Calu3 (cell line): ENCODE results near the gene FBXO34. TPM values are rescaled to one million over a fixed set of nuclear protein-coding genes. Genes with fewer than 3 reads are reported as not detected.
"Not testable (repeated sequence)": the region's sequence is repeated elsewhere in the genome, so short reads cannot be mapped to it uniquely, and the experiment has no call there.

ENCODE experiments used
- BruUV-seq: library from RNA; stranded (reverse); fragments of 400-500 nt; replicated peaks from 2 replicates; lab custom pipeline; 2021; lab: Mats Ljungman, UMichigan
- CTCF ChIA-PET: fragments of 300-600 bp; sonication (Branson Sonifier 250); formaldehyde crosslinking; loops from one replicate; lab custom pipeline; 2022; ENCODE audit warnings: antibody characterized with exemption; lab: Charles Lee
- DNase-seq: peaks from one replicate; pipeline ENCODE4 v3.0.0; 2022
- H3K27ac Mint-ChIP-seq: one replicate; pipeline ENCODE4 v1.8.0; 2022; ENCODE audit warnings: mixed read lengths; ENCODE audit not compliant: unreplicated experiment
- H3K27me3 Mint-ChIP-seq: one replicate; pipeline ENCODE4 v1.8.0; 2022; ENCODE audit warnings: mixed read lengths; ENCODE audit not compliant: unreplicated experiment
- H3K36me3 Mint-ChIP-seq: one replicate; pipeline ENCODE4 v1.8.0; 2022; ENCODE audit warnings: mild to moderate bottlenecking, moderate library complexity, mixed read lengths; ENCODE audit not compliant: insufficient read depth, unreplicated experiment
- H3K4me1 Mint-ChIP-seq: one replicate; pipeline ENCODE4 v1.8.0; 2022; ENCODE audit warnings: mild to moderate bottlenecking, low read depth, mixed read lengths; ENCODE audit not compliant: unreplicated experiment
- H3K4me3 Mint-ChIP-seq: one replicate; pipeline ENCODE4 v1.8.0; 2022; ENCODE audit warnings: mild to moderate bottlenecking, low read depth, moderate library complexity, mixed read lengths; ENCODE audit not compliant: unreplicated experiment
- H3K9me3 Mint-ChIP-seq: one replicate; pipeline ENCODE4 v1.8.0; 2022; ENCODE audit warnings: low read depth, mixed read lengths; ENCODE audit not compliant: unreplicated experiment
- intact Hi-C: fragments of 100-400 bp; cut with micrococcal nuclease; formaldehyde crosslinking; loops from one replicate; pipeline ENCODE4 v1.10.0; 2022; ENCODE audit not compliant: unreplicated experiment
- total RNA-seq: library from RNA; stranded (reverse); gene quantifications from 2 replicates; pipeline ENCODE4 v1.2.3, GENCODE V29; 2022
- TF ChIP-seq, protein P1 (sequence below): fragments of 200-600 bp; IDR thresholded peaks from one replicate; pipeline ENCODE4 v1.8.0; 2022; ENCODE audit warnings: antibody characterized with exemption; ENCODE audit not compliant: unreplicated experiment

The FBXO34 gene
- total RNA-seq, 1 experiment from 2014 or later, result 30.0 TPM

- no peaks in the 10 kb centered on the region for H3K9me3 Mint-ChIP-seq
- H3K27ac Mint-ChIP-seq, result no peak overlapping the region
- DNase-seq, result no peak
- BruUV-seq, result no TSS peak
- no peaks in the 10 kb centered on the region for H3K27me3 Mint-ChIP-seq
- TF ChIP-seq, protein P1, sequence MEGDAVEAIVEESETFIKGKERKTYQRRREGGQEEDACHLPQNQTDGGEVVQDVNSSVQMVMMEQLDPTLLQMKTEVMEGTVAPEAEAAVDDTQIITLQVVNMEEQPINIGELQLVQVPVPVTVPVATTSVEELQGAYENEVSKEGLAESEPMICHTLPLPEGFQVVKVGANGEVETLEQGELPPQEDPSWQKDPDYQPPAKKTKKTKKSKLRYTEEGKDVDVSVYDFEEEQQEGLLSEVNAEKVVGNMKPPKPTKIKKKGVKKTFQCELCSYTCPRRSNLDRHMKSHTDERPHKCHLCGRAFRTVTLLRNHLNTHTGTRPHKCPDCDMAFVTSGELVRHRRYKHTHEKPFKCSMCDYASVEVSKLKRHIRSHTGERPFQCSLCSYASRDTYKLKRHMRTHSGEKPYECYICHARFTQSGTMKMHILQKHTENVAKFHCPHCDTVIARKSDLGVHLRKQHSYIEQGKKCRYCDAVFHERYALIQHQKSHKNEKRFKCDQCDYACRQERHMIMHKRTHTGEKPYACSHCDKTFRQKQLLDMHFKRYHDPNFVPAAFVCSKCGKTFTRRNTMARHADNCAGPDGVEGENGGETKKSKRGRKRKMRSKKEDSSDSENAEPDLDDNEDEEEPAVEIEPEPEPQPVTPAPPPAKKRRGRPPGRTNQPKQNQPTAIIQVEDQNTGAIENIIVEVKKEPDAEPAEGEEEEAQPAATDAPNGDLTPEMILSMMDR, result no peak
- no peaks in the 10 kb centered on the region for H3K4me1 Mint-ChIP-seq
- peaks cover 12% of the 10 kb centered on the region for H3K36me3 Mint-ChIP-seq
- intact Hi-C loops, result no loop called here
- H3K4me3 Mint-ChIP-seq, result no peak overlapping the region
- CTCF ChIA-PET, result no interaction called here
These were observed 106.0 kb downstream of the FBXO34 start for GRCh38 chr14:55377236-55377635.

GRCh38 chr14:55381040-55381439 lies 109.8 kb downstream of the FBXO34 start:
- no TSS peak for BruUV-seq
- CTCF ChIA-PET, result no interaction called here
- Mint-ChIP-seq H3K36me3 (peaks cover 10% of the 10 kb centered on the region), H3K9me3 (no peaks in the 10 kb centered on the region), H3K27ac (no peak overlapping the region), H3K27me3 (no peaks in the 10 kb centered on the region), H3K4me3 (no peak overlapping the region), H3K4me1 (peaks cover 6% of the 10 kb centered on the region)
- intact Hi-C loops, result no loop called here
- TF ChIP-seq, protein P1, result no peak
- no peak for DNase-seq

- Mint-ChIP-seq H3K4me3 (no peak overlapping the region), H3K36me3 (peaks cover 5% of the 10 kb centered on the region), H3K4me1 (peaks cover 8% of the 10 kb centered on the region), H3K27ac (no peak overlapping the region), H3K9me3 (no peaks in the 10 kb centered on the region), H3K27me3 (no peaks in the 10 kb centered on the region)
- DNase-seq, result no peak
- intact Hi-C loops, result no loop called here
- CTCF ChIA-PET, result no interaction called here
- BruUV-seq, result no TSS peak
- TF ChIP-seq, protein P1, result no peak
These were observed 110.3 kb downstream of the FBXO34 start for GRCh38 chr14:55381561-55381960.

DNA sequence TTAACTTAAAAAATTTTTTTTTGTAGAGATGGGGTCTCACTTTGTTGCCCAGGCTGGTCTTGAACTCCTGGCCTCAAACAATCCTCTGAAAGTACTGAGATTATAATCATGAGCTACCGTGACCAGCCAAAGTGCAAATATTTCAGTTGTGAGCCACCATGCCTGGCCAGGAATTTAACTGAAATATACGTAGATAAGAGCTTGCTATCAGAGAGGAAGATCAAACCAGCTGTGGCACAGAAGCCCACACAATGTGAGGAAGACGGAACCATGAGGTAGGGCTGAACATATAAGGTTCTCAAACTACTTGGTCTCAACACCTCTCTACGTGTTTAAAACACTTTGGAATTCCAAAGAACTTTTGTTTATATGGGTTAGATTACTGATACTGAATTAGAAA lies 111.3 kb downstream of the FBXO34 start:
- peaks cover 8% of the 10 kb centered on the region for H3K4me1 Mint-ChIP-seq
- H3K4me3 Mint-ChIP-seq, result no peak overlapping the region
- intact Hi-C loops, result no loop called here
- no TSS peak for BruUV-seq
- TF ChIP-seq, protein P1, result no peak
- no peaks in the 10 kb centered on the region for H3K9me3 Mint-ChIP-seq
- no peaks in the 10 kb centered on the region for H3K27me3 Mint-ChIP-seq
- CTCF ChIA-PET, result no interaction called here
- no peak for DNase-seq
- H3K36me3 Mint-ChIP-seq, result peaks cover 4% of the 10 kb centered on the region
- H3K27ac Mint-ChIP-seq, result no peak overlapping the region

- H3K4me3 Mint-ChIP-seq, H3K27ac Mint-ChIP-seq, BruUV-seq, H3K9me3 Mint-ChIP-seq, intact Hi-C loops, CTCF ChIA-PET, H3K36me3 Mint-ChIP-seq, H3K4me1 Mint-ChIP-seq, H3K27me3 Mint-ChIP-seq, DNase-seq: not testable (repeated sequence)
These were observed 111.8 kb downstream of the FBXO34 start for GRCh38 chr14:55383056-55383466.
